ENCODE measurements around the gene PCSK4. TPM values are rescaled to one million over a fixed set of nuclear protein-coding genes. Genes with fewer than 3 reads are reported as not detected.

Gene PCSK4
- total RNA-seq, 1 donor from 2014 or later, result 8.4 TPM

DNA sequence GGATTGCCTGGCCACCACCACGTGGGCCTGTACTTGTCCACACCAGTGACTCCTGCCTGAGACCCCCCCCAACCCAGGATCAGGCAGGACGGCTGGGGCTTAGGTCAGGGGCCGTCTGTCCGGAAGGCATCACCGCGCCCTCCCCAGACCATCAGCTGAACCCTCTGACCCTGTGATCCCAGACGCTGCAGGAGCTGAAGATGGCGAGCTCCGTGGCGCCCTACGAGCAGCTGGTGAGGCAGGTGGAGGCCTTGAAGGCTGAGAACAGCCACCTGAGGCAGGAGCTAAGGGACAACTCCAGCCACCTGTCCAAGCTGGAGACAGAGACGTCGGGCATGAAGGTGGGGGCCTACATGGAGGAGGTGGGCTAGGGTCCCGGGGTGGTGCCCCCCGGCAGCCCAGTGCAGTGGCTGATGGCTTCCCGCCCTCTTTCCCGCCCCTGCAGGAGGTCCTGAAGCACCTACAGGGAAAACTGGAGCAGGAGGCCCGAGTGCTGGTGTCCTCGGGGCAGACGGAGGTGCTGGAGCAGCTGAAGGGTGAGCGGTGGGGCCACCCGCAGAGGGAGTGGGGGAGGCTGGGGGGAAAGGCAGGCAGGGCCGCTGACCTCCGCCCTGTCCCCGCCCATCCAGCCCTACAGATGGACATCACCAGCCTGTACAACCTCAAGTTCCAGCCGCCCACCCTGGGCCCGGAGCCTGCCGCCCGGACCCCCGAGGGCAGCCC, 37.2 kb downstream of the PCSK4 start:
- H3K27me3 Mint-ChIP-seq (ENCODE audit: unreplicated experiment), result peaks cover 22% of the 10 kb centered on the region
- no peaks in the 10 kb centered on the region for H3K9me3 Mint-ChIP-seq (ENCODE audit: unreplicated experiment)
- no peak for DNase-seq (ENCODE audit: low spot score)
- H3K4me3 Mint-ChIP-seq (ENCODE audit: unreplicated experiment), result no peak overlapping the region
- peaks cover 5% of the 10 kb centered on the region for H3K36me3 Mint-ChIP-seq (ENCODE audit: low read depth, unreplicated experiment)
- TF ChIP-seq, protein P1, sequence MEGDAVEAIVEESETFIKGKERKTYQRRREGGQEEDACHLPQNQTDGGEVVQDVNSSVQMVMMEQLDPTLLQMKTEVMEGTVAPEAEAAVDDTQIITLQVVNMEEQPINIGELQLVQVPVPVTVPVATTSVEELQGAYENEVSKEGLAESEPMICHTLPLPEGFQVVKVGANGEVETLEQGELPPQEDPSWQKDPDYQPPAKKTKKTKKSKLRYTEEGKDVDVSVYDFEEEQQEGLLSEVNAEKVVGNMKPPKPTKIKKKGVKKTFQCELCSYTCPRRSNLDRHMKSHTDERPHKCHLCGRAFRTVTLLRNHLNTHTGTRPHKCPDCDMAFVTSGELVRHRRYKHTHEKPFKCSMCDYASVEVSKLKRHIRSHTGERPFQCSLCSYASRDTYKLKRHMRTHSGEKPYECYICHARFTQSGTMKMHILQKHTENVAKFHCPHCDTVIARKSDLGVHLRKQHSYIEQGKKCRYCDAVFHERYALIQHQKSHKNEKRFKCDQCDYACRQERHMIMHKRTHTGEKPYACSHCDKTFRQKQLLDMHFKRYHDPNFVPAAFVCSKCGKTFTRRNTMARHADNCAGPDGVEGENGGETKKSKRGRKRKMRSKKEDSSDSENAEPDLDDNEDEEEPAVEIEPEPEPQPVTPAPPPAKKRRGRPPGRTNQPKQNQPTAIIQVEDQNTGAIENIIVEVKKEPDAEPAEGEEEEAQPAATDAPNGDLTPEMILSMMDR (IDR thresholded peaks at IDR 0.05; ENCODE audit: unreplicated experiment), result no peak
- H3K27ac Mint-ChIP-seq (ENCODE audit: unreplicated experiment), result no peak overlapping the region
- no peaks in the 10 kb centered on the region for H3K4me1 Mint-ChIP-seq (ENCODE audit: unreplicated experiment)

GRCh38 chr19:1451916-1452801, 38.0 kb downstream of the PCSK4 start:
- Mint-ChIP-seq H3K36me3 (ENCODE audit: low read depth, unreplicated experiment) (peaks cover 5% of the 10 kb centered on the region), H3K27ac (ENCODE audit: unreplicated experiment) (no peak overlapping the region), H3K9me3 (ENCODE audit: unreplicated experiment) (no peaks in the 10 kb centered on the region), H3K4me1 (ENCODE audit: unreplicated experiment) (peaks cover 3% of the 10 kb centered on the region), H3K27me3 (ENCODE audit: unreplicated experiment) (peaks cover 29% of the 10 kb centered on the region), H3K4me3 (ENCODE audit: unreplicated experiment) (no peak overlapping the region)
- DNase-seq (ENCODE audit: low spot score), result no peak
- TF ChIP-seq, protein P1 (IDR thresholded peaks at IDR 0.05; ENCODE audit: unreplicated experiment), result no peak

DNA sequence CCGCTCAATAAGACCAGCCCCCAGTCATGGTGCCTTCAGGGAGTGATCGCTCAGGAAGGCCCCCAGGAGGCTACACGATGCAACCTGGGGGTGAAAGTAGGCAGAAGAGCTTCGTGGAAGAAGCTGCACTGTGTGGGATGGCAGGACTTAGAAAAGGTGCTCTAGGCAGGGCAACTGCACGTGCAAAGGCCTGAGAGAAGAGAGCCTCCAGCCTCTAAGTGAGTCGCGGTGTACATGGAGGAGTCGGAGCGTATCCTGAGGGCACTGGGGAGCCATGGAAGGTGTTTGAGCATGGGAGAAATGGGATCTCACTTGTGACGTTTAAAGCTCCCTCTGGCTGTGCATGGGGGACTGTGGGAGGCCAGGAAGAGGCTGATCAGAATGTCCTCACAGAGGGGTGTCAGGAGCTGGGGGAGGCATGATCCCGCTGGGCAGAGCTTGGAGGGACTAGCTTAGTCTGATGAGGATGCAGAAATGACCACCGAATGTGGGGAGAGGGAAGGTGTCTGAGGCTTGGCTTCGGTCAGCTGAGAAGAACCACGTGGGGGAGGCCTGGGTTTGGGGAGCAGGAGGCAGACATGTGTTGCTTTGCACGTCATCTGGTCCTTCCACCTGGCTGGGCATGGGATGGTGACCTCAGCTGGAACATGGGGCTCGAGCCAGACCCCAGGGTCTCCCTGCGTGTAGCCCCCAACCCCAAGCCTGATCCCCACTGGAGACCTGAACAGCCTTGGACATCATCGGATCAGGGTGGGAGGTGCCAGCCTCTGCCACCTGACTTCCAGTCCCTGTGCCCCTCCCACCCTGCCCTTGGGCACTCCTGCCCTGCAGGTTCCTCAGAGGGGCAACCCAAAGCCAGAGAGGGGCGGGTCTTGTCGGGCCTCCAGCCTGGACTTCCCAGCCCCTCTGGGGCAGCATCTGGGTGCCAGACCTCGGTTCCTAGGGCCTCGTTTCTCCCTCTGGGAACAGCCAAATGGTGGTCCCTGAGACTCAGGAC, 39.1 kb downstream of the PCSK4 start:
- no peak for DNase-seq (ENCODE audit: low spot score)
- H3K9me3 Mint-ChIP-seq (ENCODE audit: unreplicated experiment), result no peaks in the 10 kb centered on the region
- H3K4me3 Mint-ChIP-seq (ENCODE audit: unreplicated experiment), result no peak overlapping the region
- peaks cover 5% of the 10 kb centered on the region for H3K36me3 Mint-ChIP-seq (ENCODE audit: low read depth, unreplicated experiment)
- H3K27me3 Mint-ChIP-seq (ENCODE audit: unreplicated experiment), result peaks cover 29% of the 10 kb centered on the region
- TF ChIP-seq, protein P1 (IDR thresholded peaks at IDR 0.05; ENCODE audit: unreplicated experiment), result no peak
- H3K4me1 Mint-ChIP-seq (ENCODE audit: unreplicated experiment), result peaks cover 3% of the 10 kb centered on the region
- no peak overlapping the region for H3K27ac Mint-ChIP-seq (ENCODE audit: unreplicated experiment)

GRCh38 chr19:1449467-1450442, 40.4 kb downstream of the PCSK4 start, which contains the start of gene APC2:
Gene APC2 (plus strand): TSS chr19:1450121. CDS start chr19:1453002, 2,881 bp downstream.
- peak; percentile 54 for DNase-seq (ENCODE audit: low spot score)
- no peak within 1 kb of the TSS for H3K4me3 Mint-ChIP-seq (ENCODE audit: unreplicated experiment)
- H3K27ac Mint-ChIP-seq (ENCODE audit: unreplicated experiment), result no peak within 1 kb of the TSS
- peaks cover 3% of the 10 kb centered on the region for H3K4me1 Mint-ChIP-seq (ENCODE audit: unreplicated experiment)
- TF ChIP-seq, protein P1 (IDR thresholded peaks at IDR 0.05; ENCODE audit: unreplicated experiment), result no peak
- H3K9me3 Mint-ChIP-seq (ENCODE audit: unreplicated experiment), result no peaks in the 10 kb centered on the region
- peaks cover 24% of the 10 kb centered on the region for H3K27me3 Mint-ChIP-seq (ENCODE audit: unreplicated experiment)
- H3K36me3 Mint-ChIP-seq (ENCODE audit: low read depth, unreplicated experiment), result peaks cover 5% of the 10 kb centered on the region
